Measurements from ENCODE around the gene NT5C3A. TPM values are rescaled to one million over a fixed set of nuclear protein-coding genes. Genes with fewer than 3 reads are reported as not detected.

Gene NT5C3A
- total and polyA plus RNA-seq, 2 of the 13 experiments (the other 11 are each of a cell fraction or from before 2014, with no cell fraction given): 16.9 to 34.0 TPM

DNA sequence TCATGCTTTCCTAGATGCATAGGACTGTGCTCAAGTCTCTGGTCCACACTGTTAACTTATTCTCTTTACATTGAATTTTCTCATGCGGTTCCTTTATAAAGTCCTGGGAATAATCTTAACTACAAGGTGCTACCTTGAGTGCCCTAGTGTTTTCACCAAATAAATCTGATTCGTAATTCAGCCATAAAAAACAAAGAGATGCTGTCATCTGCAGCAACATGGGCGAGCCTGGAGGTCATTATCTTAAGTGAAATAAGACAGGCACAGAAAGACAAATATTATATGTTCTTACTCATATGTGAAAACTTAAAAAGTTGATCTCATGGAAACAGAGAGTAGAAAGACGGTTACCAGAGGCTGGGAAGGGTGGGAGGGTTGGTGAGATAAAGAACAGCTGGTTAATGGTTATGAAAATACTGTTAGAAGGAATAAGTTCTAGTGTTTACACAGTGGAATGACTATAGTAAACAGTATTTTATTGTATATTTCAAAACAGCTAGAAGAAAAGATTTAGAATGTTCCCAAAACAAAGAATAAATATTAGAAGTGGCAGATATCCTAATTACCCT lies 38.3 kb downstream of the NT5C3A start:
- Histone ChIP-seq H3K27me3 (ENCODE audit: control insufficient read depth in 1 of 2, insufficient read depth in 2 of 2, low read length in 2 of 2) (no peaks in the 10 kb centered on the region), H4K20me1 (ENCODE audit: insufficient read depth, low read length) (no peaks in the 10 kb centered on the region), H3K27ac (ENCODE audit: extremely low read length, insufficient read depth, low read length) (no peak overlapping the region), H3K9me3 (ENCODE audit: low read length) (no peaks in the 10 kb centered on the region), H3K36me3 (replicated peaks in 1 of 2; ENCODE audit: control insufficient read depth in 1 of 2, insufficient read depth in 2 of 2, low read length in 2 of 2) (peaks cover 2 to 29% of the 10 kb centered on the region in 2 experiments; a peak in 4 of 5 replicates), H3K4me2 (ENCODE audit: low read depth, low read length) (no peak overlapping the region), H3K4me1 (ENCODE audit: insufficient read depth, low read length) (no peaks in the 10 kb centered on the region), H3K79me2 (ENCODE audit: insufficient read depth, low read length) (no peaks in the 10 kb centered on the region), H3K4me3 (replicated peaks in 1 of 3; ENCODE audit: insufficient read depth in 1 of 3, low read depth in 2 of 3, low read length in 3 of 3) (no peak overlapping the region), H2AFZ (ENCODE audit: low read length) (no peak overlapping the region), H3K9ac (ENCODE audit: insufficient read depth, low read depth, low read length) (no peak overlapping the region)
- POLR2A ChIA-PET: no interaction called here
- 91% methylated on average over 4 of the region's 4 CpGs for WGBS (ENCODE audit: low lambda C conversion rate)
- TF ChIP-seq MEIS1 (CRISPR knock-in tag; IDR thresholded peaks at IDR 0.05; ENCODE audit: borderline replicate concordance): no peak
- TF ChIP-seq ADNP (CRISPR knock-in tag; IDR thresholded peaks at IDR 0.05): no peak
- TF ChIP-seq ZSCAN22 (CRISPR knock-in tag; IDR thresholded peaks at IDR 0.05): no peak
- TF ChIP-seq DMAP1 (CRISPR knock-in tag; IDR thresholded peaks at IDR 0.05): no peak
- TF ChIP-seq ZNF691 (CRISPR knock-in tag; IDR thresholded peaks at IDR 0.05; ENCODE audit: borderline replicate concordance, low read depth): no peak
- no peak for TF ChIP-seq CREB3 (CRISPR knock-in tag; IDR thresholded peaks at IDR 0.05)
- TF ChIP-seq ZNF34 (CRISPR knock-in tag; IDR thresholded peaks at IDR 0.05; ENCODE audit: borderline replicate concordance): no peak
- TF ChIP-seq ARNTL (CRISPR knock-in tag; IDR thresholded peaks at IDR 0.05): no peak
- no peak for TF ChIP-seq ZNF781 (CRISPR knock-in tag; IDR thresholded peaks at IDR 0.05; ENCODE audit: borderline replicate concordance, not compliant biosample characterization)
- no peak for TF ChIP-seq ZNF143 (CRISPR knock-in tag; IDR thresholded peaks at IDR 0.05)
- TF ChIP-seq MAFK (conservative IDR thresholded peaks at IDR 0.05 in 1 of 2, IDR thresholded peaks at IDR 0.05 in 1 of 2; ENCODE audit: low read length in 2 of 2): no peak
- TF ChIP-seq ZNF841 (CRISPR knock-in tag; IDR thresholded peaks at IDR 0.05; ENCODE audit: borderline replicate concordance): no peak
- TF ChIP-seq CEBPG (CRISPR knock-in tag; IDR thresholded peaks at IDR 0.05): no peak
- no peak for TF ChIP-seq PTBP1 (IDR thresholded peaks at IDR 0.05; ENCODE audit: low read depth, low read length, poor library complexity, severe bottlenecking)
- no peak for TF ChIP-seq SALL2 (CRISPR knock-in tag; IDR thresholded peaks at IDR 0.05)
- no peak for TF ChIP-seq ZNF644 (CRISPR knock-in tag; IDR thresholded peaks at IDR 0.05; ENCODE audit: low read depth)
- no peak for TF ChIP-seq SRY (CRISPR knock-in tag; IDR thresholded peaks at IDR 0.05)
- TF ChIP-seq FOXA3 (CRISPR knock-in tag; IDR thresholded peaks at IDR 0.05): no peak
- TF ChIP-seq, protein P1, sequence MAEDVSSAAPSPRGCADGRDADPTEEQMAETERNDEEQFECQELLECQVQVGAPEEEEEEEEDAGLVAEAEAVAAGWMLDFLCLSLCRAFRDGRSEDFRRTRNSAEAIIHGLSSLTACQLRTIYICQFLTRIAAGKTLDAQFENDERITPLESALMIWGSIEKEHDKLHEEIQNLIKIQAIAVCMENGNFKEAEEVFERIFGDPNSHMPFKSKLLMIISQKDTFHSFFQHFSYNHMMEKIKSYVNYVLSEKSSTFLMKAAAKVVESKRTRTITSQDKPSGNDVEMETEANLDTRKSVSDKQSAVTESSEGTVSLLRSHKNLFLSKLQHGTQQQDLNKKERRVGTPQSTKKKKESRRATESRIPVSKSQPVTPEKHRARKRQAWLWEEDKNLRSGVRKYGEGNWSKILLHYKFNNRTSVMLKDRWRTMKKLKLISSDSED (CRISPR knock-in tag; IDR thresholded peaks at IDR 0.05): no peak
- TF ChIP-seq HES4 (CRISPR knock-in tag; IDR thresholded peaks at IDR 0.05; ENCODE audit: borderline replicate concordance): no peak
- no TSS peak for BruUV-seq (replicated peaks)
- no peak for FAIRE-seq
- DNase-seq (ENCODE audit: low spot score): no peak
- CTCF ChIA-PET (ENCODE audit: low intra/inter-chr PET ratio, low total read pairs): no interaction called here
- in situ Hi-C loops (cut with HindIII; ENCODE audit: extremely low pct_ligation_motif_present, low pct_unique_long_range_greater_than_20kb): no loop called here
- ATAC-seq: no peak
- intact Hi-C loops (cut with micrococcal nuclease; ENCODE audit: unreplicated experiment): no loop called here

Measured in HepG2 (cell line).